K562 (cell line): ENCODE data around the gene WNK1. TPM values are rescaled to one million over a fixed set of nuclear protein-coding genes. Genes with fewer than 3 reads are reported as not detected.

Source experiments
- C11orf30 ChIP-seq: fragments of 450-650 bp; IDR thresholded peaks from 2 replicates; pipeline ENCODE4 v1.6.1; 2016; ENCODE audit warnings: low read depth, mild to moderate bottlenecking
- KAT7 ChIP-seq: sonication (generic); formaldehyde crosslinking; IDR thresholded peaks from 2 replicates; pipeline ENCODE4 v1.8.0; 2022; ENCODE audit warnings: missing genetic modification reagents, mild to moderate bottlenecking, borderline replicate concordance
- MAFG ChIP-seq: fragments of 450-650 bp; conservative IDR thresholded peaks from 2 replicates; pipeline ENCODE4 v1.6.1; 2016; ENCODE audit warnings: missing genetic modification characterization, missing compliant biosample characterization
- MAFK ChIP-seq: IDR thresholded peaks from 2 replicates; pipeline ENCODE4 v1.6.1; 2011; ENCODE audit warnings: low read length, improper control_type of control experiment
- MEF2A ChIP-seq: IDR thresholded peaks from 2 replicates; pipeline ENCODE4 v1.6.1; 2011; ENCODE audit warnings: low read depth, mild to moderate bottlenecking, low read length, moderate library complexity; ENCODE audit not compliant: control insufficient read depth
- POLR2H ChIP-seq: IDR thresholded peaks from 2 replicates; pipeline ENCODE4 v1.6.1; 2016; ENCODE audit warnings: missing genetic modification characterization, low read depth, mild to moderate bottlenecking, control low read depth, missing compliant biosample characterization, moderate library complexity
- polyA plus RNA-seq, 8 experiments: library from polyadenylated mRNA; depleted of rRNA in 4 of 8; stranded (reverse) in 5 of 8; unstranded in 3 of 8; fragments of >200 nt; fragmentation: Nextera tagmentation in 2 of 8; fragmentation: Illumina TruSeq in 1 of 8; extraction: Ambion mirVana in 2 of 8; extraction: Trizol in 1 of 8; gene quantifications; 2 replicates each; pipeline versions ENCODE4 v1.2.1 to v1.2.3, GENCODE V29; 2011 to 2014; ENCODE audit warnings: inconsistent platforms in 1 of 8, missing spikeins in 1 of 8
- total RNA-seq, 7 experiments: library from RNA; depleted of rRNA in 6 of 7; stranded (reverse); fragments of >200 nt in 6 of 7; fragmentation: Illumina TruSeq in 2 of 7; extraction: Trizol in 2 of 7; gene quantifications; 2 replicates each; pipeline versions ENCODE4 v1.2.1 to v1.2.3, GENCODE V29; 2011 to 2021; ENCODE audit warnings: low replicate concordance in 1 of 7
- TF ChIP-seq, protein P1 (sequence below), 2 experiments: fragments of 450-650 bp in 1 of 2; sonication (generic) in 1 of 2; formaldehyde crosslinking in 1 of 2; IDR thresholded peaks; 2 replicates each; pipeline versions ENCODE4 v1.7.1 to v1.9.0; 2016 to 2022; ENCODE audit warnings: inconsistent platforms in 1 of 2, mild to moderate bottlenecking in 1 of 2, missing genetic modification reagents in 1 of 2
- TF ChIP-seq, protein P2 (sequence below): sonication (generic); formaldehyde crosslinking; IDR thresholded peaks from 2 replicates; pipeline ENCODE4 v1.8.0; 2022; ENCODE audit warnings: missing genetic modification reagents, mild to moderate bottlenecking, moderate library complexity, borderline replicate concordance
- TF ChIP-seq, protein P3 (sequence below): fragments of 250-450 bp; sonication (Bioruptor Pico); IDR thresholded peaks from 2 replicates; pipeline ENCODE4 v1.8.0; 2021; ENCODE audit warnings: mild to moderate bottlenecking, moderate library complexity
- TF ChIP-seq, protein P4 (sequence below): fragments of 450-650 bp; IDR thresholded peaks from 2 replicates; pipeline ENCODE4 v1.6.1; 2016; ENCODE audit warnings: low read depth, mild to moderate bottlenecking, moderate library complexity
- TF ChIP-seq, protein P5 (sequence below), 2 experiments: fragments of 450-650 bp; IDR thresholded peaks; 2 replicates each; pipeline ENCODE4 v1.6.1; 2016

WNK1 gene
- total and polyA plus RNA-seq, 9 of the 15 experiments (the other 6 are each of a cell fraction or from before 2014, with no cell fraction given), result 4.3 to 73.9 (median 31.0) TPM

DNA sequence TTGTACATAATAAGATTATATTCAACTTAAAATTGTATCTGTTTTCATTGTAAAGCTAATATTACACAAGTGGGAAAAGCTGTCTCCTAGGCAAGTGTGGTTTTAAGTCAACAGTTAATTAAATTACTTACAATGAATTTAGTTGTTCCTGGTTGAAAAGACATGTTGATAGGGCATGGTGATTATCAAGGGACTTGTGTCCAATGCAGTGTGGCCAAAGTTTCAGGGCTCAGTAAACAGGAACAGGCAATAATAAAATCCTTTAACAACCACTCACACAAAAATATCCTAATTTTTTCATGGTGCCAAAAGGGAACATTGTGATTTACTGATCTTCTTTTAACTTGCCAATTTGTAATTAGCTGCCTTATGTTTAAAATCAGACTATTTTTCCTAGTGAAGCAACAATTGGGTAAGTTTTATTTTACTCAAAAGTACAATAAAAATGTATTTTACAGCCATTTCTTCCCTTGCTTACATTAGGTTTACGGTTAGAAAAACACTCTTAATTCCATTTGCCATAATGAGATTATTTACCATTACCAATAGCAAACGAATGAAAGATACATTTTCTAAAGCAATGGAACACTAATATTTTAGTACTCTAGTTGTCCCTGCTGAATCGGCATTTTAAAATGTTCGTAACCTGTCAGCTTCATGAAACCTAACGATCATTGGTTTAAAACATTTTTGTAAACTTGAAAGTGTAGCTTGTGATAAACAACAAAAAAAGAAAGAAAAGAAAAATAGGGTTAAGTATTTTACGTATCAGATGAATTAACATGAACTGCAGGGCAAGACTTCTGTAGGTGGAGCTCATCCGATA, 1.8 kb upstream of the WNK1 start (continued):
- TF ChIP-seq, protein P1, sequence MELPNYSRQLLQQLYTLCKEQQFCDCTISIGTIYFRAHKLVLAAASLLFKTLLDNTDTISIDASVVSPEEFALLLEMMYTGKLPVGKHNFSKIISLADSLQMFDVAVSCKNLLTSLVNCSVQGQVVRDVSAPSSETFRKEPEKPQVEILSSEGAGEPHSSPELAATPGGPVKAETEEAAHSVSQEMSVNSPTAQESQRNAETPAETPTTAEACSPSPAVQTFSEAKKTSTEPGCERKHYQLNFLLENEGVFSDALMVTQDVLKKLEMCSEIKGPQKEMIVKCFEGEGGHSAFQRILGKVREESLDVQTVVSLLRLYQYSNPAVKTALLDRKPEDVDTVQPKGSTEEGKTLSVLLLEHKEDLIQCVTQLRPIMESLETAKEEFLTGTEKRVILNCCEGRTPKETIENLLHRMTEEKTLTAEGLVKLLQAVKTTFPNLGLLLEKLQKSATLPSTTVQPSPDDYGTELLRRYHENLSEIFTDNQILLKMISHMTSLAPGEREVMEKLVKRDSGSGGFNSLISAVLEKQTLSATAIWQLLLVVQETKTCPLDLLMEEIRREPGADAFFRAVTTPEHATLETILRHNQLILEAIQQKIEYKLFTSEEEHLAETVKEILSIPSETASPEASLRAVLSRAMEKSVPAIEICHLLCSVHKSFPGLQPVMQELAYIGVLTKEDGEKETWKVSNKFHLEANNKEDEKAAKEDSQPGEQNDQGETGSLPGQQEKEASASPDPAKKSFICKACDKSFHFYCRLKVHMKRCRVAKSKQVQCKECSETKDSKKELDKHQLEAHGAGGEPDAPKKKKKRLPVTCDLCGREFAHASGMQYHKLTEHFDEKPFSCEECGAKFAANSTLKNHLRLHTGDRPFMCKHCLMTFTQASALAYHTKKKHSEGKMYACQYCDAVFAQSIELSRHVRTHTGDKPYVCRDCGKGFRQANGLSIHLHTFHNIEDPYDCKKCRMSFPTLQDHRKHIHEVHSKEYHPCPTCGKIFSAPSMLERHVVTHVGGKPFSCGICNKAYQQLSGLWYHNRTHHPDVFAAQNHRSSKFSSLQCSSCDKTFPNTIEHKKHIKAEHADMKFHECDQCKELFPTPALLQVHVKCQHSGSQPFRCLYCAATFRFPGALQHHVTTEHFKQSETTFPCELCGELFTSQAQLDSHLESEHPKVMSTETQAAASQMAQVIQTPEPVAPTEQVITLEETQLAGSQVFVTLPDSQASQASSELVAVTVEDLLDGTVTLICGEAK (IDR thresholded peaks at IDR 0.05), result 0 out of 2 replicates have a peak, but pooled peaks have one; percentile 15
- TF ChIP-seq, protein P1 (CRISPR knock-in tag; IDR thresholded peaks at IDR 0.05), result no peak
- TF ChIP-seq, protein P2, sequence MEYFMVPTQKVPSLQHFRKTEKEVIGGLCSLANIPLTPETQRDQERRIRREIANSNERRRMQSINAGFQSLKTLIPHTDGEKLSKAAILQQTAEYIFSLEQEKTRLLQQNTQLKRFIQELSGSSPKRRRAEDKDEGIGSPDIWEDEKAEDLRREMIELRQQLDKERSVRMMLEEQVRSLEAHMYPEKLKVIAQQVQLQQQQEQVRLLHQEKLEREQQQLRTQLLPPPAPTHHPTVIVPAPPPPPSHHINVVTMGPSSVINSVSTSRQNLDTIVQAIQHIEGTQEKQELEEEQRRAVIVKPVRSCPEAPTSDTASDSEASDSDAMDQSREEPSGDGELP (CRISPR knock-in tag), result no peak
- TF ChIP-seq, protein P3, sequence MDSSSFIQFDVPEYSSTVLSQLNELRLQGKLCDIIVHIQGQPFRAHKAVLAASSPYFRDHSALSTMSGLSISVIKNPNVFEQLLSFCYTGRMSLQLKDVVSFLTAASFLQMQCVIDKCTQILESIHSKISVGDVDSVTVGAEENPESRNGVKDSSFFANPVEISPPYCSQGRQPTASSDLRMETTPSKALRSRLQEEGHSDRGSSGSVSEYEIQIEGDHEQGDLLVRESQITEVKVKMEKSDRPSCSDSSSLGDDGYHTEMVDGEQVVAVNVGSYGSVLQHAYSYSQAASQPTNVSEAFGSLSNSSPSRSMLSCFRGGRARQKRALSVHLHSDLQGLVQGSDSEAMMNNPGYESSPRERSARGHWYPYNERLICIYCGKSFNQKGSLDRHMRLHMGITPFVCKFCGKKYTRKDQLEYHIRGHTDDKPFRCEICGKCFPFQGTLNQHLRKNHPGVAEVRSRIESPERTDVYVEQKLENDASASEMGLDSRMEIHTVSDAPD (CRISPR knock-in tag), result no peak
- 0 out of 2 replicates have a peak, but pooled peaks have one; percentile 0 for TF ChIP-seq MEF2A
- TF ChIP-seq KAT7, result 0 out of 2 replicates have a peak, but pooled peaks have one; percentile 14
- TF ChIP-seq, protein P4, sequence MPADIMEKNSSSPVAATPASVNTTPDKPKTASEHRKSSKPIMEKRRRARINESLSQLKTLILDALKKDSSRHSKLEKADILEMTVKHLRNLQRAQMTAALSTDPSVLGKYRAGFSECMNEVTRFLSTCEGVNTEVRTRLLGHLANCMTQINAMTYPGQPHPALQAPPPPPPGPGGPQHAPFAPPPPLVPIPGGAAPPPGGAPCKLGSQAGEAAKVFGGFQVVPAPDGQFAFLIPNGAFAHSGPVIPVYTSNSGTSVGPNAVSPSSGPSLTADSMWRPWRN, result no peak
- TF ChIP-seq, protein P5, sequence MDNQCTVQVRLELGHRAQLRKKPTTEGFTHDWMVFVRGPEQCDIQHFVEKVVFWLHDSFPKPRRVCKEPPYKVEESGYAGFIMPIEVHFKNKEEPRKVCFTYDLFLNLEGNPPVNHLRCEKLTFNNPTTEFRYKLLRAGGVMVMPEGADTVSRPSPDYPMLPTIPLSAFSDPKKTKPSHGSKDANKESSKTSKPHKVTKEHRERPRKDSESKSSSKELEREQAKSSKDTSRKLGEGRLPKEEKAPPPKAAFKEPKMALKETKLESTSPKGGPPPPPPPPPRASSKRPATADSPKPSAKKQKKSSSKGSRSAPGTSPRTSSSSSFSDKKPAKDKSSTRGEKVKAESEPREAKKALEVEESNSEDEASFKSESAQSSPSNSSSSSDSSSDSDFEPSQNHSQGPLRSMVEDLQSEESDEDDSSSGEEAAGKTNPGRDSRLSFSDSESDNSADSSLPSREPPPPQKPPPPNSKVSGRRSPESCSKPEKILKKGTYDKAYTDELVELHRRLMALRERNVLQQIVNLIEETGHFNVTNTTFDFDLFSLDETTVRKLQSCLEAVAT (IDR thresholded peaks at IDR 0.05), result 0 out of 4 replicates have a peak, but pooled peaks of 1 of the 2 experiments have one; percentile 34
- peak; percentile 68 for TF ChIP-seq MAFG
- peak; percentile 80 for TF ChIP-seq C11orf30
- peak; percentile 68; the same call in 1 of the 2 replicates for TF ChIP-seq POLR2H
- TF ChIP-seq MAFK, result peak; percentile 48; the same call in 1 of the 2 replicates
